ENCODE measurements around the gene ECSIT.
"Not testable (repeated sequence)": the region's sequence is repeated elsewhere in the genome, so short reads cannot be mapped to it uniquely, and the experiment has no call there.

Gene ECSIT

GRCh38 chr19:11528551-11529341 lies at the start of gene ECSIT:
Gene ECSIT (minus strand): TSS chr19:11529134. CDS start chr19:11519170, 9,964 bp downstream.
- peak; percentile 93 for DNase-seq (ENCODE audit: low spot score)

GRCh38 chr19:11577451-11578257 lies 48.7 kb upstream of the ECSIT start, which contains the start of gene ACP5:
Gene ACP5 (minus strand): TSS chr19:11577645. CDS start chr19:11577317, 328 bp downstream.
- no peak for DNase-seq (ENCODE audit: low spot score)

- no peak for DNase-seq (ENCODE audit: low spot score)
Observed at GRCh38 chr19:11576227-11576626, 47.3 kb upstream of the ECSIT start.

- no peak for DNase-seq (ENCODE audit: low spot score)
Observed at GRCh38 chr19:11574689-11575088, 45.8 kb upstream of the ECSIT start.

GRCh38 chr19:11573763-11574162 lies 44.8 kb upstream of the ECSIT start:
- DNase-seq (ENCODE audit: low spot score), result not testable (repeated sequence)

- not testable (repeated sequence) for DNase-seq (ENCODE audit: low spot score)
Observed at GRCh38 chr19:11573354-11573753, 44.4 kb upstream of the ECSIT start.

- no peak for DNase-seq (ENCODE audit: low spot score)
Observed at GRCh38 chr19:11570039-11570462, 41.1 kb upstream of the ECSIT start.

GRCh38 chr19:11566164-11566563 lies 37.2 kb upstream of the ECSIT start:
- no peak for DNase-seq (ENCODE audit: low spot score)

GRCh38 chr19:11565649-11565980 lies 36.7 kb upstream of the ECSIT start:
- DNase-seq (ENCODE audit: low spot score), result not testable (repeated sequence)

GRCh38 chr19:11564082-11564807 lies 35.3 kb upstream of the ECSIT start:
- not testable (repeated sequence) for DNase-seq (ENCODE audit: low spot score)

GRCh38 chr19:11563532-11563931 lies 34.6 kb upstream of the ECSIT start:
- no peak for DNase-seq (ENCODE audit: low spot score)

GRCh38 chr19:11560404-11561051 lies 31.6 kb upstream of the ECSIT start:
- peak; percentile 74 for DNase-seq (ENCODE audit: low spot score)

- peak; percentile 98 for DNase-seq (ENCODE audit: low spot score)
Observed at GRCh38 chr19:11558881-11559828, 30.2 kb upstream of the ECSIT start, which contains the start of gene ELOF1. Gene ELOF1 (minus strand): TSS chr19:11559230. CDS start chr19:11554347, 4,883 bp downstream.

GRCh38 chr19:11556634-11557420 lies 27.9 kb upstream of the ECSIT start:
- DNase-seq (ENCODE audit: low spot score), result no peak

GRCh38 chr19:11555246-11555645 lies 26.3 kb upstream of the ECSIT start:
- no peak for DNase-seq (ENCODE audit: low spot score)

- DNase-seq (ENCODE audit: low spot score), result no peak
Observed at GRCh38 chr19:11554160-11554559, 25.2 kb upstream of the ECSIT start.

GRCh38 chr19:11552666-11553372 lies 23.9 kb upstream of the ECSIT start:
- no peak for DNase-seq (ENCODE audit: low spot score)

- no peak for DNase-seq (ENCODE audit: low spot score)
Observed at GRCh38 chr19:11551603-11552235, 22.8 kb upstream of the ECSIT start.

GRCh38 chr19:11550265-11550664 lies 21.3 kb upstream of the ECSIT start:
- no peak for DNase-seq (ENCODE audit: low spot score)
